DND-41 (cell line): ENCODE results near the gene COL4A2.

Experiments
- ATAC-seq: fragments of 200-7000 bp; cut with Tn5 transposase; 3 replicates; pipeline ENCODE4 v1.9.1; 2021; ENCODE audit warnings: low read depth; ENCODE audit not compliant: insufficient read depth
- DNase-seq: peaks from one replicate; pipeline ENCODE4 v3.0.0-alpha.2; 2020
- H2AFZ ChIP-seq: 2 replicates; pipeline ENCODE4 v1.6.0; 2012; ENCODE audit warnings: low read depth, low read length
- H3K27ac ChIP-seq: 2 replicates; pipeline ENCODE4 v1.5.1; 2012; ENCODE audit warnings: low read length, inconsistent platforms
- H3K27me3 ChIP-seq: fragments of 200-600 bp; sonication (generic); 2 replicates; pipeline ENCODE4 v1.6.0; 2012; ENCODE audit warnings: low read length, mild to moderate bottlenecking, inconsistent platforms; ENCODE audit not compliant: insufficient read depth, poor library complexity
- H3K36me3 ChIP-seq: 2 replicates; pipeline ENCODE4 v1.5.1; 2012; ENCODE audit warnings: low read length, inconsistent platforms; ENCODE audit not compliant: insufficient read depth
- H3K4me1 ChIP-seq: 2 replicates; pipeline ENCODE4 v1.5.1; 2012; ENCODE audit warnings: mild to moderate bottlenecking, low read length; ENCODE audit not compliant: insufficient read depth
- H3K4me2 ChIP-seq: 2 replicates; pipeline ENCODE4 v1.6.0; 2012; ENCODE audit warnings: mild to moderate bottlenecking, moderate library complexity, low read length, inconsistent platforms; ENCODE audit not compliant: insufficient read depth
- H3K4me3 ChIP-seq, 2 experiments: fragments of 200-600 bp in 1 of 2; shearing (Covaris generic) in 1 of 2; 2 replicates each; pipeline ENCODE4 v1.5.1; 2012 to 2016; ENCODE audit warnings: inconsistent platforms in 2 of 2, low read length in 2 of 2, mild to moderate bottlenecking in 2 of 2, low read depth in 1 of 2, moderate library complexity in 1 of 2
- H3K79me2 ChIP-seq: 2 replicates; pipeline ENCODE4 v1.6.0; 2012; ENCODE audit warnings: low read length, inconsistent platforms; ENCODE audit not compliant: insufficient read depth
- H3K9ac ChIP-seq: 2 replicates; pipeline ENCODE4 v1.6.0; 2012; ENCODE audit warnings: low read depth, mild to moderate bottlenecking, inconsistent platforms, low read length, moderate library complexity
- H3K9me3 ChIP-seq: 2 replicates; pipeline ENCODE4 v1.5.1; 2012; ENCODE audit warnings: low read length, moderate library complexity, mild to moderate bottlenecking, inconsistent platforms; ENCODE audit not compliant: insufficient read depth, severe bottlenecking
- H4K20me1 ChIP-seq: 2 replicates; pipeline ENCODE4 v1.6.0; 2012; ENCODE audit warnings: low read length; ENCODE audit not compliant: insufficient read depth
- CTCF ChIP-seq: IDR thresholded peaks from 2 replicates; pipeline ENCODE4 v1.5.1; 2012; ENCODE audit warnings: borderline replicate concordance, low read length, moderate library complexity, mild to moderate bottlenecking; ENCODE audit not compliant: poor library complexity, severe bottlenecking; ENCODE audit errors: extremely low read depth
- EZH2 ChIP-seq: IDR thresholded peaks from 3 replicates; pipeline ENCODE4 v1.6.1; 2012; ENCODE audit warnings: borderline replicate concordance, low read depth, mild to moderate bottlenecking, moderate library complexity, low read length, inconsistent platforms; ENCODE audit not compliant: severe bottlenecking

COL4A2 gene

GRCh38 chr13:110436786-110437370 lies 129.8 kb downstream of the COL4A2 start:
- H3K9ac ChIP-seq, result no peak overlapping the region
- no peak for DNase-seq
- no peak for ATAC-seq
- H3K27me3 ChIP-seq, result peaks cover 48% of the 10 kb centered on the region
- no peak overlapping the region for H3K4me3 ChIP-seq
- H3K36me3 ChIP-seq, result no peaks in the 10 kb centered on the region
- peaks cover 15% of the 10 kb centered on the region for H4K20me1 ChIP-seq
- TF ChIP-seq CTCF (no peak), EZH2 (no peak)
- no peaks in the 10 kb centered on the region for H3K9me3 ChIP-seq
- H3K4me1 ChIP-seq, result no peaks in the 10 kb centered on the region
- H2AFZ ChIP-seq, result no peak overlapping the region
- H3K4me2 ChIP-seq, result no peak overlapping the region
- H3K79me2 ChIP-seq, result no peaks in the 10 kb centered on the region
- no peak overlapping the region for H3K27ac ChIP-seq

- DNase-seq, result no peak
- Histone ChIP-seq H2AFZ (no peak overlapping the region), H3K9me3 (no peaks in the 10 kb centered on the region), H3K27ac (no peak overlapping the region), H3K36me3 (no peaks in the 10 kb centered on the region), H3K9ac (no peak overlapping the region), H3K4me1 (no peaks in the 10 kb centered on the region), H3K4me2 (no peak overlapping the region), H4K20me1 (peaks cover 12% of the 10 kb centered on the region; the same call in 1 of the 2 replicates), H3K27me3 (peaks cover 45% of the 10 kb centered on the region), H3K79me2 (no peaks in the 10 kb centered on the region), H3K4me3 (no peak overlapping the region)
- TF ChIP-seq EZH2 (no peak), CTCF (no peak)
- ATAC-seq, result no peak
These were observed 131.1 kb downstream of the COL4A2 start for GRCh38 chr13:110438211-110438610.

- no peak for DNase-seq
- Histone ChIP-seq H3K4me1 (no peaks in the 10 kb centered on the region), H3K79me2 (no peaks in the 10 kb centered on the region), H3K9ac (no peak overlapping the region), H3K4me3 (no peak overlapping the region), H3K4me2 (no peak overlapping the region), H3K27me3 (peaks cover 49% of the 10 kb centered on the region), H3K9me3 (no peaks in the 10 kb centered on the region), H3K27ac (no peak overlapping the region), H3K36me3 (no peaks in the 10 kb centered on the region), H2AFZ (no peak overlapping the region), H4K20me1 (peaks cover 13% of the 10 kb centered on the region)
- TF ChIP-seq EZH2, result no peak
- no peak for TF ChIP-seq CTCF
- ATAC-seq, result no peak
These were observed 131.7 kb downstream of the COL4A2 start for GRCh38 chr13:110438776-110439175.
